H9 (cell line): ENCODE measurements around the gene ZNF414. TPM values are rescaled to one million over a fixed set of nuclear protein-coding genes. Genes with fewer than 3 reads are reported as not detected.

ENCODE experiments used
- DNase-seq: peaks from one replicate; pipeline ENCODE4 v3.0.0-alpha.2; 2017
- H2AFZ ChIP-seq: one replicate; pipeline ENCODE4 v1.6.1; 2013; ENCODE audit warnings: mild to moderate bottlenecking, low read length, control low read depth, moderate library complexity
- H2AK5ac ChIP-seq: 2 replicates; pipeline ENCODE4 v1.6.1; 2013; ENCODE audit warnings: low read length, control low read depth, mixed read lengths; ENCODE audit not compliant: insufficient read length
- H2BK120ac ChIP-seq: one replicate; pipeline ENCODE4 v1.6.1; 2013; ENCODE audit warnings: low read depth, mild to moderate bottlenecking, low read length, control low read depth, inconsistent platforms; ENCODE audit not compliant: poor library complexity, severe bottlenecking
- H2BK12ac ChIP-seq: 2 replicates; pipeline ENCODE4 v1.6.1; 2013; ENCODE audit warnings: low read length, control low read depth, mixed read lengths, low read depth; ENCODE audit not compliant: insufficient read length
- H2BK15ac ChIP-seq: 2 replicates; pipeline ENCODE4 v1.6.1; 2013; ENCODE audit warnings: low read depth, low read length, control low read depth
- H2BK20ac ChIP-seq: one replicate; pipeline ENCODE4 v1.6.1; 2013; ENCODE audit warnings: low read depth, mild to moderate bottlenecking, low read length, control low read depth, inconsistent platforms; ENCODE audit not compliant: poor library complexity, severe bottlenecking
- H2BK5ac ChIP-seq: 2 replicates; pipeline ENCODE4 v1.6.1; 2013; ENCODE audit warnings: low read length, control low read depth, mixed read lengths; ENCODE audit not compliant: insufficient read length
- H3K14ac ChIP-seq: 2 replicates; pipeline ENCODE4 v1.6.1; 2013; ENCODE audit warnings: low read length, control low read depth; ENCODE audit not compliant: insufficient read depth
- H3K18ac ChIP-seq: 2 replicates; pipeline ENCODE4 v1.6.1; 2013; ENCODE audit warnings: low read depth, mild to moderate bottlenecking, mixed read lengths, low read length, control low read depth; ENCODE audit not compliant: insufficient read length
- H3K23ac ChIP-seq: 2 replicates; pipeline ENCODE4 v1.6.1; 2013; ENCODE audit warnings: low read length, control low read depth, mixed read lengths, low read depth; ENCODE audit not compliant: insufficient read length
- H3K23me2 ChIP-seq: 2 replicates; pipeline ENCODE4 v1.6.1; 2013; ENCODE audit warnings: low read depth, mild to moderate bottlenecking, mixed read lengths, low read length, control low read depth; ENCODE audit not compliant: insufficient read length, poor library complexity, severe bottlenecking
- H3K27ac ChIP-seq: 2 replicates; pipeline ENCODE4 v1.5.1; 2013; ENCODE audit warnings: low read length, control low read depth, mixed read lengths, low read depth; ENCODE audit not compliant: insufficient read length
- H3K27me3 ChIP-seq: 2 replicates; pipeline ENCODE4 v1.6.1; 2013; ENCODE audit warnings: low read length, control low read depth, inconsistent platforms; ENCODE audit not compliant: insufficient read depth
- H3K4ac ChIP-seq: 2 replicates; pipeline ENCODE4 v1.6.1; 2013; ENCODE audit warnings: low read depth, mild to moderate bottlenecking, control low read depth, inconsistent platforms, low read length, moderate library complexity
- H3K4me1 ChIP-seq: 2 replicates; pipeline ENCODE4 v1.6.1; 2013; ENCODE audit warnings: low read length, control low read depth, inconsistent platforms; ENCODE audit not compliant: insufficient read depth
- H3K4me2 ChIP-seq: 2 replicates; pipeline ENCODE4 v1.6.1; 2013; ENCODE audit warnings: low read length, control low read depth, mixed read lengths; ENCODE audit not compliant: insufficient read length, insufficient read depth
- H3K56ac ChIP-seq: 2 replicates; pipeline ENCODE4 v1.6.1; 2013; ENCODE audit warnings: low read depth, mild to moderate bottlenecking, mixed read lengths, low read length, control low read depth; ENCODE audit not compliant: insufficient read length
- H3K79me1 ChIP-seq: 2 replicates; pipeline ENCODE4 v1.6.1; 2013; ENCODE audit warnings: low read depth, mild to moderate bottlenecking, moderate library complexity, low read length, control low read depth, inconsistent platforms; ENCODE audit not compliant: insufficient read depth, poor library complexity, severe bottlenecking
- H3K79me2 ChIP-seq: 2 replicates; pipeline ENCODE4 v1.6.1; 2013; ENCODE audit warnings: low read length, control low read depth, inconsistent platforms; ENCODE audit not compliant: insufficient read depth
- H3K9ac ChIP-seq: 2 replicates; pipeline ENCODE4 v1.6.1; 2013; ENCODE audit warnings: low read length, control low read depth, mixed read lengths; ENCODE audit not compliant: insufficient read length; ENCODE audit errors: extremely low read depth
- H3K9me3 ChIP-seq: one replicate; pipeline ENCODE4 v1.6.1; 2013; ENCODE audit warnings: low read depth, low read length, inconsistent platforms; ENCODE audit not compliant: control insufficient read depth
- H3T11ph ChIP-seq: one replicate; pipeline ENCODE4 v1.6.1; 2013; ENCODE audit warnings: mild to moderate bottlenecking, low read length, control low read depth, inconsistent platforms
- H4K20me1 ChIP-seq: one replicate; pipeline ENCODE4 v1.6.1; 2013; ENCODE audit not compliant: control insufficient read depth, insufficient read length, insufficient read depth
- H4K5ac ChIP-seq: 2 replicates; pipeline ENCODE4 v1.6.1; 2013; ENCODE audit warnings: low read depth, mild to moderate bottlenecking, mixed read lengths, low read length, control low read depth; ENCODE audit not compliant: insufficient read length
- H4K8ac ChIP-seq: replicated peaks from 2 replicates; pipeline ENCODE4 v1.6.1; 2013; ENCODE audit warnings: low read length, control low read depth, mixed read lengths, low read depth; ENCODE audit not compliant: insufficient read length
- H4K91ac ChIP-seq: 2 replicates; pipeline ENCODE4 v1.6.1; 2013; ENCODE audit warnings: low read depth, mild to moderate bottlenecking, moderate library complexity, mixed read lengths, low read length, control low read depth; ENCODE audit not compliant: insufficient read length
- H3K27ac Mint-ChIP-seq, 3 experiments: 2 replicates in 2 of 3; 3 replicates in 1 of 3; pipeline ENCODE4 v1.8.0; 2020 to 2021; ENCODE audit warnings: mixed read lengths in 3 of 3, mild to moderate bottlenecking in 1 of 3, moderate library complexity in 1 of 3
- H3K27me3 Mint-ChIP-seq: 2 replicates; pipeline ENCODE4 v1.8.0; 2021; ENCODE audit warnings: low read depth, mild to moderate bottlenecking, moderate library complexity, mixed read lengths
- H3K36me3 Mint-ChIP-seq, 3 experiments: 2 replicates in 2 of 3; 3 replicates in 1 of 3; pipeline ENCODE4 v1.8.0; 2020 to 2021; ENCODE audit warnings: low read depth in 3 of 3, mixed read lengths in 3 of 3; ENCODE audit not compliant: insufficient read depth in 1 of 3
- H3K4me1 Mint-ChIP-seq, 2 experiments: 2 replicates each; pipeline ENCODE4 v1.8.0; 2020; ENCODE audit warnings: mixed read lengths in 2 of 2
- H3K4me3 Mint-ChIP-seq, 2 experiments: 2 replicates in 1 of 2; 3 replicates in 1 of 2; pipeline ENCODE4 v1.8.0; 2020 to 2021; ENCODE audit warnings: mild to moderate bottlenecking in 2 of 2, mixed read lengths in 2 of 2, moderate library complexity in 1 of 2
- H3K9me3 Mint-ChIP-seq, 2 experiments: 2 replicates in 1 of 2; 3 replicates in 1 of 2; pipeline ENCODE4 v1.8.0; 2020; ENCODE audit warnings: mild to moderate bottlenecking in 2 of 2, mixed read lengths in 2 of 2, moderate library complexity in 1 of 2
- CTCF ChIP-seq: fragments of 200-600 bp; sonication (generic); conservative IDR thresholded peaks from 3 replicates; pipeline ENCODE4 v1.8.0; 2021; ENCODE audit warnings: antibody characterized with exemption, mild to moderate bottlenecking
- WGBS: extraction: QIAGEN DNeasy Blood & Tissue Kit; methylation state at CpG from one replicate; pipeline ENCODE4 v1.1.7; 2013; ENCODE audit warnings: missing lambda C conversion rate, low lambda C conversion rate, mixed read lengths; ENCODE audit not compliant: insufficient read length; ENCODE audit errors: extremely low coverage; 5-methylcytosine and 5-hydroxymethylcytosine counted together
- total RNA-seq: library from RNA; stranded (reverse); gene quantifications from 2 replicates; pipeline ENCODE4 v1.2.1, GENCODE V29; 2021

Gene ZNF414
- total RNA-seq, 1 experiment from 2014 or later: 29.3 TPM

GRCh38 chr19:8510589-8511115 is 3.3 kb downstream of the ZNF414 start:
- no peak overlapping the region for H3K27ac ChIP-seq
- no CpG with 5 or more reads among the region's 52 CpGs for WGBS
- H3K4me1 ChIP-seq: no peaks in the 10 kb centered on the region; the same call in 1 of the 2 replicates
- H3K9me3 Mint-ChIP-seq: no peaks in the 10 kb centered on the region
- no peak overlapping the region for H3K27ac Mint-ChIP-seq
- no peak overlapping the region for H3K18ac ChIP-seq
- H3K4ac ChIP-seq: no peak overlapping the region
- TF ChIP-seq CTCF: no peak
- DNase-seq: no peak
- no peak overlapping the region for H4K8ac ChIP-seq
- H3K9ac ChIP-seq: no peak overlapping the region
- H3K79me1 ChIP-seq: no peaks in the 10 kb centered on the region
- no peak overlapping the region for H3K4me2 ChIP-seq
- H2BK12ac ChIP-seq: no peak overlapping the region
- H2AFZ ChIP-seq: no peak overlapping the region
- H4K5ac ChIP-seq: no peak overlapping the region
- no peak overlapping the region for H3K4me3 Mint-ChIP-seq
- no peak overlapping the region for H3T11ph ChIP-seq
- peaks cover 11 to 30% of the 10 kb centered on the region in 2 experiments for H3K4me1 Mint-ChIP-seq
- peaks cover 2 to 10% (median 7%) of the 10 kb centered on the region in 3 experiments; a peak in 3 of 7 replicates for H3K36me3 Mint-ChIP-seq
- H4K91ac ChIP-seq: no peak overlapping the region
- no peaks in the 10 kb centered on the region for H3K9me3 ChIP-seq
- H3K27me3 ChIP-seq: no peaks in the 10 kb centered on the region
- H3K27me3 Mint-ChIP-seq: no peaks in the 10 kb centered on the region; the same call in 1 of the 2 replicates
- H3K23me2 ChIP-seq: peaks cover 14% of the 10 kb centered on the region
- H2BK5ac ChIP-seq: no peak overlapping the region
- H3K14ac ChIP-seq: no peak overlapping the region
- H2BK15ac ChIP-seq: no peak overlapping the region
- H3K79me2 ChIP-seq: no peaks in the 10 kb centered on the region
- H3K56ac ChIP-seq: no peak overlapping the region
- no peak overlapping the region for H2AK5ac ChIP-seq
- no peak overlapping the region for H2BK120ac ChIP-seq
- H3K23ac ChIP-seq: no peak overlapping the region
- H2BK20ac ChIP-seq: no peak overlapping the region
- H4K20me1 ChIP-seq: no peaks in the 10 kb centered on the region
